Measurements from ENCODE around the gene ADAMTSL1. TPM values are rescaled to one million over a fixed set of nuclear protein-coding genes. Genes with fewer than 3 reads are reported as not detected.

The ADAMTSL1 gene
- total RNA-seq, 1 experiment from 2014 or later: not detected

DNA sequence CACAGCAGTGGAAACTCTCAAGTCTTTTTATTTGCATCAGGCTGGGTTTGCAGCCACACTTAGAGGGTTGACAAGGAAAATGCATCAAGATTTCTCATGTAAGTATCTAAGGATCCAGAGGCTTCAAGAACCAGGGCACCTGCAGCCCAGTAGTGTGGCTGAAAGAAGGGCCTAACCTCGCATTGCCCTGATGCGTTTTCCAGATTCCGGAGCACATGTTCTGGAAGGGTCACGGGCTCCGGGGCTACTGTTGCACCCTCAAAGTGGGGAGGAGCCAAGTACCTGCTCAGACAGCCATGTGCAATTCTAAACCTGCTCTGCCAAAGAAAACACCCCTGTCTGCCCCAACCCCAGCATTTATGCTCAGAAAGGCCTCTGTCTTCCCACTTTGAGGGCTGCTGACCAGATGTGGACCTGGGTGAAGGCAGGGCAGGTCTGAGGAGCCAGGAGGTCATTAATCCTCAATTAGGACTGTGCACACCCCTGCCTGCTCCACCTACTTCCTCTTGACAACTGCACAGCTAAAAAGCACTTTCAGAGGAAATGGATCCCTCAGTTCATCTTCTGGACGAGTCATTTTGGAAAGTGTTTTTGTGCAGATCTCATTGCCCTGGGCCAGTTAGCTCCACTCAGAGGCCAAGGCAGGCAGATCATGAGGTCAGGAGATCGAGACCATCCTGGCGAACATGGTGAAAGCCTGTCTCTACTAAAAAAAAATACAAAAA, 448.4 kb downstream of the ADAMTSL1 start:
- no peaks in the 10 kb centered on the region for H3K27me3 ChIP-seq (ENCODE audit: insufficient read depth, low read length)
- DNase-seq (ENCODE audit: low read depth, low spot score) (no peak), ATAC-seq (no peak)
- no peaks in the 10 kb centered on the region for H3K9me2 ChIP-seq (ENCODE audit: insufficient read depth)
- POLR2A ChIA-PET: no interaction called here
- no peaks in the 10 kb centered on the region for H3K36me3 ChIP-seq (ENCODE audit: control insufficient read depth in 1 of 2, insufficient read depth in 2 of 2, low read length in 2 of 2)
- CTCF ChIA-PET: no interaction called here
- H4K20me1 ChIP-seq (ENCODE audit: insufficient read depth): no peaks in the 10 kb centered on the region
- H3K9ac ChIP-seq (ENCODE audit: low read length): no peak overlapping the region
- H3K9me3 ChIP-seq (ENCODE audit: control insufficient read depth in 1 of 2, insufficient read depth in 1 of 2, low read depth in 1 of 2, low read length in 2 of 2): no peaks in the 10 kb centered on the region
- RAD21 ChIA-PET (ENCODE audit: low non-redundant PET in 1 of 2, low total read pairs in 2 of 2, uncharacterized antibody in 2 of 2, unreplicated experiment in 2 of 2): no interaction called here
- intact Hi-C loops (cut with micrococcal nuclease): no loop called here
- H2AFZ ChIP-seq (ENCODE audit: low read depth, low read length, poor library complexity, severe bottlenecking): no peak overlapping the region
- H3K4me2 ChIP-seq (ENCODE audit: low read length): no peak overlapping the region
- no peaks in the 10 kb centered on the region for H3K4me1 ChIP-seq (ENCODE audit: control insufficient read depth in 1 of 2, insufficient read depth in 2 of 2, low read length in 2 of 2)
- no peaks in the 10 kb centered on the region for H3K79me2 ChIP-seq (ENCODE audit: insufficient read depth, low read length)
- no peak overlapping the region for H3K27ac ChIP-seq (ENCODE audit: low read depth, low read length)
- BruUV-seq (replicated peaks): no TSS peak
- TF ChIP-seq CBX3 (IDR thresholded peaks at IDR 0.05; ENCODE audit: low read depth) (no peak), CEBPB (IDR thresholded peaks at IDR 0.05; ENCODE audit: low read depth) (no peak), TCF7L2 (IDR thresholded peaks at IDR 0.05; ENCODE audit: borderline replicate concordance, extremely low read depth, insufficient read depth, insufficient read length) (no peak), SIN3A (IDR thresholded peaks at IDR 0.05; ENCODE audit: low read depth) (no peak), JUND (IDR thresholded peaks at IDR 0.05) (no peak), EZH2phosphoT487 (IDR thresholded peaks at IDR 0.05; ENCODE audit: borderline replicate concordance) (no peak), SRF (IDR thresholded peaks at IDR 0.05; ENCODE audit: low read depth) (no peak), ELF1 (IDR thresholded peaks at IDR 0.05; ENCODE audit: borderline replicate concordance, low read depth) (no peak), EZH2 (IDR thresholded peaks at IDR 0.05) (no peak), POLR2A (IDR thresholded peaks at IDR 0.05; ENCODE audit: borderline replicate concordance, extremely low read depth, insufficient read depth, insufficient read length) (no peak)
- TF ChIP-seq, protein P1, sequence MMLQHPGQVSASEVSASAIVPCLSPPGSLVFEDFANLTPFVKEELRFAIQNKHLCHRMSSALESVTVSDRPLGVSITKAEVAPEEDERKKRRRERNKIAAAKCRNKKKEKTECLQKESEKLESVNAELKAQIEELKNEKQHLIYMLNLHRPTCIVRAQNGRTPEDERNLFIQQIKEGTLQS (IDR thresholded peaks at IDR 0.05): no peak
- TF ChIP-seq, protein P2, sequence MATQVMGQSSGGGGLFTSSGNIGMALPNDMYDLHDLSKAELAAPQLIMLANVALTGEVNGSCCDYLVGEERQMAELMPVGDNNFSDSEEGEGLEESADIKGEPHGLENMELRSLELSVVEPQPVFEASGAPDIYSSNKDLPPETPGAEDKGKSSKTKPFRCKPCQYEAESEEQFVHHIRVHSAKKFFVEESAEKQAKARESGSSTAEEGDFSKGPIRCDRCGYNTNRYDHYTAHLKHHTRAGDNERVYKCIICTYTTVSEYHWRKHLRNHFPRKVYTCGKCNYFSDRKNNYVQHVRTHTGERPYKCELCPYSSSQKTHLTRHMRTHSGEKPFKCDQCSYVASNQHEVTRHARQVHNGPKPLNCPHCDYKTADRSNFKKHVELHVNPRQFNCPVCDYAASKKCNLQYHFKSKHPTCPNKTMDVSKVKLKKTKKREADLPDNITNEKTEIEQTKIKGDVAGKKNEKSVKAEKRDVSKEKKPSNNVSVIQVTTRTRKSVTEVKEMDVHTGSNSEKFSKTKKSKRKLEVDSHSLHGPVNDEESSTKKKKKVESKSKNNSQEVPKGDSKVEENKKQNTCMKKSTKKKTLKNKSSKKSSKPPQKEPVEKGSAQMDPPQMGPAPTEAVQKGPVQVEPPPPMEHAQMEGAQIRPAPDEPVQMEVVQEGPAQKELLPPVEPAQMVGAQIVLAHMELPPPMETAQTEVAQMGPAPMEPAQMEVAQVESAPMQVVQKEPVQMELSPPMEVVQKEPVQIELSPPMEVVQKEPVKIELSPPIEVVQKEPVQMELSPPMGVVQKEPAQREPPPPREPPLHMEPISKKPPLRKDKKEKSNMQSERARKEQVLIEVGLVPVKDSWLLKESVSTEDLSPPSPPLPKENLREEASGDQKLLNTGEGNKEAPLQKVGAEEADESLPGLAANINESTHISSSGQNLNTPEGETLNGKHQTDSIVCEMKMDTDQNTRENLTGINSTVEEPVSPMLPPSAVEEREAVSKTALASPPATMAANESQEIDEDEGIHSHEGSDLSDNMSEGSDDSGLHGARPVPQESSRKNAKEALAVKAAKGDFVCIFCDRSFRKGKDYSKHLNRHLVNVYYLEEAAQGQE (IDR thresholded peaks at IDR 0.05; ENCODE audit: low read depth): no peak
- TF ChIP-seq, protein P3, sequence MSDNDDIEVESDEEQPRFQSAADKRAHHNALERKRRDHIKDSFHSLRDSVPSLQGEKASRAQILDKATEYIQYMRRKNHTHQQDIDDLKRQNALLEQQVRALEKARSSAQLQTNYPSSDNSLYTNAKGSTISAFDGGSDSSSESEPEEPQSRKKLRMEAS (IDR thresholded peaks at IDR 0.05): no peak
- no peak overlapping the region for H3K4me3 ChIP-seq (replicated peaks in 1 of 2; ENCODE audit: low read depth in 1 of 2, low read length in 2 of 2)
